Vagina (tissue), 2 donors: Measurements from ENCODE around the gene TEX19.

Experiments used
- POLR2A ChIP-seq, 2 donors: fragments of 450-650 bp; IDR thresholded peaks; one replicate each; pipeline ENCODE4 v1.6.1; 2017; ENCODE audit warnings: antibody characterized with exemption in 2 of 2, mild to moderate bottlenecking in 2 of 2, moderate library complexity in 2 of 2
- POLR2AphosphoS5 ChIP-seq, 2 donors: sonication (generic); formaldehyde crosslinking; IDR thresholded peaks; one replicate each; pipeline ENCODE4 v1.9.0; 2017; ENCODE audit warnings: antibody characterized with exemption in 2 of 2, mild to moderate bottlenecking in 2 of 2, low read depth in 1 of 2; ENCODE audit not compliant: insufficient read depth in 1 of 2
- TF ChIP-seq, protein P1 (sequence below), 3 experiments: fragments of 450-650 bp in 2 of 3; fragments of 200-600 bp in 1 of 3; sonication (generic) in 1 of 3; IDR thresholded peaks; one replicate each; pipeline ENCODE4 v1.5.1; 2017 to 2019; ENCODE audit warnings: antibody characterized with exemption in 3 of 3, mild to moderate bottlenecking in 2 of 3, moderate library complexity in 2 of 3

DNA sequence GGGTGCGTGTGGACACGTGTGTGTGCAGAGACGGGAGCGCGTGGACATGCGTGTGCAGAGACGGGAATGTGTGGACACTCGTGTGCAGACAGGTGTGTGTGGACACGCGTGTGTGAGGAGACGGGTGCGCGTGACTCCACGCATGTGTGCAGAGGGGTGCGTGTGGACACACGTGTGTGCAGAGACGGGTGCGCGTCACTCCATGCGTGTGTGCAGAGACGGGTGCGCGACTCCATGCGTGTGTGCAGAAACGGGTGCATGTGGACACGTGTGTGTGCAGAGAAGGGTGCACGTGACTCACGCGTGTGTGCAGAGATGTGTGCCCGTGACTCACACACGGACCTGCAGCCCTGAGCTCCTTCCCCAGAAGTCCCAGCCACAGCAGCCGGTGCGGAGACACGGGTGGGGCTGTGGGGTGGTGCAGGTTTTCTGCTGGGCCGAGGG lies 39.4 kb upstream of the TEX19 start:
- TF ChIP-seq POLR2AphosphoS5 (IDR thresholded peaks at IDR 0.05; ENCODE audit: insufficient read depth in 1 of 2, low read depth in 1 of 2) (no peak), POLR2A (IDR thresholded peaks at IDR 0.05) (no peak)
- TF ChIP-seq, protein P1, sequence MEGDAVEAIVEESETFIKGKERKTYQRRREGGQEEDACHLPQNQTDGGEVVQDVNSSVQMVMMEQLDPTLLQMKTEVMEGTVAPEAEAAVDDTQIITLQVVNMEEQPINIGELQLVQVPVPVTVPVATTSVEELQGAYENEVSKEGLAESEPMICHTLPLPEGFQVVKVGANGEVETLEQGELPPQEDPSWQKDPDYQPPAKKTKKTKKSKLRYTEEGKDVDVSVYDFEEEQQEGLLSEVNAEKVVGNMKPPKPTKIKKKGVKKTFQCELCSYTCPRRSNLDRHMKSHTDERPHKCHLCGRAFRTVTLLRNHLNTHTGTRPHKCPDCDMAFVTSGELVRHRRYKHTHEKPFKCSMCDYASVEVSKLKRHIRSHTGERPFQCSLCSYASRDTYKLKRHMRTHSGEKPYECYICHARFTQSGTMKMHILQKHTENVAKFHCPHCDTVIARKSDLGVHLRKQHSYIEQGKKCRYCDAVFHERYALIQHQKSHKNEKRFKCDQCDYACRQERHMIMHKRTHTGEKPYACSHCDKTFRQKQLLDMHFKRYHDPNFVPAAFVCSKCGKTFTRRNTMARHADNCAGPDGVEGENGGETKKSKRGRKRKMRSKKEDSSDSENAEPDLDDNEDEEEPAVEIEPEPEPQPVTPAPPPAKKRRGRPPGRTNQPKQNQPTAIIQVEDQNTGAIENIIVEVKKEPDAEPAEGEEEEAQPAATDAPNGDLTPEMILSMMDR (IDR thresholded peaks at IDR 0.05): no peak
